ENCODE results near the gene HMG20B. TPM values are rescaled to one million over a fixed set of nuclear protein-coding genes. Genes with fewer than 3 reads are reported as not detected.

HMG20B gene
- polyA plus RNA-seq, 1 of the 3 experiments (the other 2 are of a cell fraction) = 92.0 TPM

GRCh38 chr19:3578390-3578789 lies 5.6 kb downstream of the HMG20B start:
- Histone ChIP-seq H2AFZ (ENCODE audit: low read depth) (no peak overlapping the region), H3K9me3 (no peaks in the 10 kb centered on the region), H3K9ac (no peak overlapping the region), H3K27ac (ENCODE audit: low read depth in 2 of 2, low read length in 1 of 2) (no peak overlapping the region), H3K79me2 (ENCODE audit: insufficient read depth) (peaks cover 4% of the 10 kb centered on the region), H3F3A (replicated peaks; ENCODE audit: insufficient read depth) (peaks cover 31% of the 10 kb centered on the region), H3K4me1 (ENCODE audit: control insufficient read depth in 1 of 2, insufficient read depth in 2 of 2, low read depth in 1 of 2, low read length in 1 of 2) (peaks cover 2 to 7% of the 10 kb centered on the region in 2 experiments; a peak in 2 of 4 replicates), H4K20me1 (ENCODE audit: insufficient read depth) (peaks cover 4% of the 10 kb centered on the region; the same call in 1 of the 2 replicates), H3K4me2 (no peak overlapping the region), H3K9me2 (no peaks in the 10 kb centered on the region), H3K36me3 (replicated peaks in 1 of 2; ENCODE audit: control insufficient read depth in 1 of 2, insufficient read depth in 2 of 2, low read length in 1 of 2) (peaks cover 6 to 13% of the 10 kb centered on the region in 2 experiments), H3K4me3 (ENCODE audit: low read depth in 2 of 2, low read length in 1 of 2) (no peak overlapping the region), H3K27me3 (ENCODE audit: insufficient read depth) (no peaks in the 10 kb centered on the region)
- POLR2A ChIA-PET = interaction anchor here (0.7 kb wide), 1 partner anchor 18 kb away, joined by 3 read pairs; no protein-coding TSS in a partner anchor
- peak; percentile 5 for DNase-seq
- CTCF ChIA-PET = interaction anchor here (1.0 to 5.8 kb wide), 4 partner anchors 7 to 140 kb away, joined by 3 to 38 read pairs (median 4); partner anchors contain the start of gene GIPC3
- WGBS (ENCODE audit: low lambda C conversion rate) = 97% methylated on average over 17 of the region's 17 CpGs
- no peak for TF ChIP-seq TCF12 (IDR thresholded peaks at IDR 0.05)
- TF ChIP-seq NRF1 (IDR thresholded peaks at IDR 0.05; ENCODE audit: low read depth, low read length) = no peak
- no peak for TF ChIP-seq RFX5 (IDR thresholded peaks at IDR 0.05; ENCODE audit: low read length)
- no peak for TF ChIP-seq TAF1 (IDR thresholded peaks at IDR 0.05; ENCODE audit: borderline replicate concordance, low read depth, low read length)
- no peak for TF ChIP-seq EZH2phosphoT487 (IDR thresholded peaks at IDR 0.05; ENCODE audit: borderline replicate concordance, low read depth)
- no peak for TF ChIP-seq NFIC (IDR thresholded peaks at IDR 0.05; ENCODE audit: borderline replicate concordance)
- TF ChIP-seq USF1 (IDR thresholded peaks at IDR 0.05; ENCODE audit: borderline replicate concordance, low read depth) = no peak
- no peak for TF ChIP-seq YY1 (IDR thresholded peaks at IDR 0.05; ENCODE audit: low read depth)
- no peak for TF ChIP-seq TEAD4 (IDR thresholded peaks at IDR 0.05; ENCODE audit: borderline replicate concordance, insufficient read depth)
- TF ChIP-seq FOSL2 (IDR thresholded peaks at IDR 0.05; ENCODE audit: borderline replicate concordance, low read depth) = no peak
- TF ChIP-seq POLR2AphosphoS5 (IDR thresholded peaks at IDR 0.05; ENCODE audit: low read depth, low read length) = no peak
- no peak for TF ChIP-seq RCOR1 (IDR thresholded peaks at IDR 0.05; ENCODE audit: low read length)
- no peak for TF ChIP-seq SMC3 (IDR thresholded peaks at IDR 0.05; ENCODE audit: low read depth, low read length)
- TF ChIP-seq EP300 (IDR thresholded peaks at IDR 0.05; ENCODE audit: borderline replicate concordance in 1 of 2, low read depth in 1 of 2, low read length in 1 of 2) = no peak
- TF ChIP-seq ELF1 (IDR thresholded peaks at IDR 0.05) = no peak
- no peak for TF ChIP-seq GATA2 (CRISPR knock-in tag; IDR thresholded peaks at IDR 0.05)
- no peak for TF ChIP-seq REST (IDR thresholded peaks at IDR 0.05; ENCODE audit: low read depth, low read length)
- TF ChIP-seq ZBTB33 (IDR thresholded peaks at IDR 0.05; ENCODE audit: borderline replicate concordance, low read depth) = no peak
- TF ChIP-seq MEF2A (IDR thresholded peaks at IDR 0.05; ENCODE audit: borderline replicate concordance, low read depth) = no peak
